Measurements from ENCODE around the gene HEATR9.

HEATR9 gene

DNA sequence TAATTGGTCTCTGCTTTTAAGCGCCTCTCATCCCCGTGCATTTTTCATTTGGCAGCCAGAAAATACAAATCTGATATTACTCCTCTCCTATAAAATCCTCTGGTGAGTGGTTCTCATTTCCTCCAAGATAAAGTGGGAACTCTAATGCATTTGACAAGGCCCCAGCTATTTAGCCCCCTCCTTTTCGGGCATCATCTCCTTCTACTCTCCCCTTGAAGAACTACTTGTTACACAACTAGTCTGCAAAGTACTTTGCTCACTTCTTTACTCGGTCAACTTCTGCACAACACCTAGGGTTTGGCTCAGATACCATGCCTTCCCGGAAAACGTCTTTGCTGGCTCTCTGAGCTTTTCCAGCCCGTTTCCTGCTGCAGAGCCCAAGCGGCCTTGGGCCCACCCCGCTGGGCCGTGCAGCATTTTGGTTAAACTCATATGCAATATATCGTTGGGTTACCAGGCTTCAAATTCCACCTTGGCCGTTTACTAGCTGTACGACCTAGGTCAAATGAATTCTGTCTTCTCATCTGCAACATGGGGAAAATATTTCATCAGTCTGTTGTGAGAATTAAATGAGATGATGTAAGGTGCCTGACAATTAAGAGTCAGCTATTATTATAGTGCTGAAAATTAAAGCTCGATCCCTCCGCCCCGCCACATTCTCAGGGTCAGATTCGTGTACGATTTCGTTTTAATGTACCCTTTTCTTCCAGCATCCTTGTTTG is 60.3 kb downstream of the HEATR9 start:
- no peak for DNase-seq

DNA sequence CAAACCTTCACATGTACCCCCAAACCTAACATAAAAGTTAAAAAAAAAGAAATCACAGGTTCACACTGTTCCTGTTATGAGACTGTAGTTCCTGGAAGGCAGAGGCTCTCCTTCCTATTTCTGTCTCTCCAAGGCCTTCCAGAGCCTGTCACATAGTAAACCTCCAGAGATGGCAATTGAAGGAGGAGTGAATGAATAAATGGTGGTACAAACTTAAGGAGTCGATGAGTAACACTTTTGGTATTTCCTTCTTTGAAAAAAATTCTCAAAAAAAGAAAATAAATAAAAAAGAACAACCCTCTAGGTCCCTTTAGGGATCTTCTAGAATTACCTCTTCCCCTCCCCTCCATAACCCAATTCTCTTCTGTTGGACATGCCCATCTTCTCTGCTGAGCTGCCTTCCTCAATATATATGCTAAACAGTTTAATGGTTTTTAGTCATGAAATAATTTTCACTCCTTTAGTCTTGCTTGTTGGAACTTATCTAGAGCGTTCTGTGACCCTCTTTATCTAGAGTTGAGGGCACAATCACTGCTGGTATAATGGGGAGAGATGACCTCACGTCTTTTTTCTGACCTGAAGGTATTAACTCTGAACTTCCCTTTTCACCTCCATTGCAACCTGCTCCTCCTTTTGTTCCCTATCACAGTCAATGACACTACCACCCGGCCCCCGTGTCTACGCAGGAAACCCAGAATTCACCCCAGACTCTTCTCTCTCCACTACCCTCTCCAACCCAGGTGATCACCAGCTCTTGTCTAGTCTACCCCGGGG is 61.1 kb downstream of the HEATR9 start:
- no peak for DNase-seq

Measured in stimulated activated CD4-positive, alpha-beta T cell treated with anti-CD3 and anti-CD28 coated beads, Interleukin-2, amount 100 ng/mL, for 48 hours (primary cell).